ENCODE measurements around the gene PTPRN2. TPM values are rescaled to one million over a fixed set of nuclear protein-coding genes. Genes with fewer than 3 reads are reported as not detected.

Gene PTPRN2
- total RNA-seq, 2 experiments from 2014 or later = 4.7 to 4.8 TPM

DNA sequence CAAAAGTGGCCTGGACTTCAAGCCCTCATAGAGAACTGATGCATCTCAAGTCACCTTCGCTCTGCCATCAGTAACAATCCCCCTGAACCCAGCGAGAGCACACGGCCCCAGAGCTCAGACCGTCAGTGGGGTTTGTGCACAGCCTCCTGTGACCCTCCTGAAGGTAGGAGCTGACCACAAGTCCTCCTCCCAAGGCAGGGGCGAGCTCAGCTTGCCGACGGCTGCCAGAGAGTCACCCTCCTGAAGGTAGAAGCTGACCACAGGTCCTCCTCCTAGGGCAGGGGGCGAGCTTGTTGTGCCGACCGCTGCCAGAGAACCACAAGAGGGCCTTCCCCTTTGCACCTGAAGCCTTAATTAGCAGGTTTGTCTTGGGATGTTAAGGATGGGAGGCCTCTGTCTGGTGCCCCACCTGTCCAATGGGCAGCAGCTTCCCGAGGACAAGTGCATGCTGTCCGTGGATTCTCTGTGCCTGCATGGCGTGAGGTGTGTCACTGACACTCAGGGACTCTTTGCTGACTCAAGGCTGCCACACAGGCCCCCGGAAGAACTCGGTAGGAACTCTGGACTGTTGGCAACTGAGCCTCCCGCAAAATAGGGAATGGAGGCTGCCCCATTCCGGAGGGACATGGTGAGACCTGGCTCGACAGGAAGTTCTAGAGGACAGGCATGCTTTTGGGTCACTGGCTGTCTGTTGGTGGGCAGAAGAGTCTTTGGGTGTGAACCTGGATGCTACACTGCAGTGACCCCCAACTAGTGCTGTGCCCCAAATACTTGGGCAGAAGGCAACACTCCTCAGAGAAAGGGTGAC lies 763.4 kb downstream of the PTPRN2 start:
- H3K4me3 Mint-ChIP-seq = no peak overlapping the region
- H3K36me3 Mint-ChIP-seq (ENCODE audit: low read depth) = no peaks in the 10 kb centered on the region
- POLR2A ChIA-PET = no interaction called here
- no peak for DNase-seq
- peaks cover 5% of the 10 kb centered on the region for H3K4me1 Mint-ChIP-seq
- no peak overlapping the region for H3K27ac Mint-ChIP-seq
- no peaks in the 10 kb centered on the region for H3K27me3 Mint-ChIP-seq
- no peaks in the 10 kb centered on the region for H3K9me3 Mint-ChIP-seq
- CTCF ChIA-PET = no interaction called here

DNA sequence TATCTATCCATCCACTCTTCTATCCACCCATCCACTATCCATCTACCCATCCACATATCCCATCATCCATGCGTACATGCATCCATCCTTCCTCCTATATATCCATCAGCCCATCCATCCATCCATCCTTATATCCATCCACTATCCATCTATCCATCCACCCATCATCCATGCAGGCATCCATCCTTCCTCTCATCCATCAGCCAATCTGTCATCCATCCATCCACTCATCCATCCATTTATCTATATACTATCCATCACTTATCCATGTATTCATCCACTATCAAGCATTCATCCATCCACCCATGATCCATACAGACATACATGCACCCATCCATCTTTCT lies 765.0 kb downstream of the PTPRN2 start:
- CTCF ChIA-PET = no interaction called here
- Mint-ChIP-seq H3K27ac (no peak overlapping the region), H3K4me3 (no peak overlapping the region), H3K36me3 (ENCODE audit: low read depth) (no peaks in the 10 kb centered on the region), H3K9me3 (peaks cover 4% of the 10 kb centered on the region), H3K27me3 (no peaks in the 10 kb centered on the region), H3K4me1 (peaks cover 5% of the 10 kb centered on the region)
- POLR2A ChIA-PET = no interaction called here
- DNase-seq = no peak

DNA sequence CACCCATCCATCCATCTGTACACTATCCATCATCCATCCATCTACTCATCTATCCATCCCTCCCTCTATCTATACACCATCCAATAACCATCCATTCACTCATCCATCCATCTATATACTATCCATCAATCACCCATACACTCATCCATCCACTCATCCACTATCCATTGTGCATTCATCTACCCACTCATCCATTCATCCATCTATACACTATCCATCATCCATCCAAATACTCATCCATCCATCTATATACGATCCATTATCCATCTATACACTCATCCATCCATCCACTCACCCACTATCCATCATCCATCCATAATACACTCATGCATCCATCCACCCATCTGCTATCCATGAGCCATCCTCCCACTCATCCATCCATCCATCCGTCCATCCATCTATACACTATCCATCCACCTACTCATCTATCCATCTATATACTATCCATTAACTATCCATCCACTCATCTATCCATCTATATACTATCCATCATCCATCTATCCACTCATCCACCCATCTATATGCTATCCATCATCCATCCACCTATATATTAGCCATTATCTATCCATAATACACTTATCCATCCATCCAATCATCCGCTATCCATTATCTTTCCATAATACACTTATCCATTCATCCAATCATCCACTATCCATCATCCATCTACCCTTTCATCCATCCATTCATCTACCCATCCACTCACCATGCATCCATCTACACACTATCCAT lies 765.5 kb downstream of the PTPRN2 start:
- Mint-ChIP-seq H3K27me3 (no peaks in the 10 kb centered on the region), H3K9me3 (peaks cover 6% of the 10 kb centered on the region), H3K4me3 (no peak overlapping the region), H3K4me1 (peaks cover under 1% of the 10 kb centered on the region), H3K27ac (no peak overlapping the region), H3K36me3 (ENCODE audit: low read depth) (no peaks in the 10 kb centered on the region)
- no peak for DNase-seq
- ChIA-PET CTCF (no interaction called here), POLR2A (no interaction called here)

DNA sequence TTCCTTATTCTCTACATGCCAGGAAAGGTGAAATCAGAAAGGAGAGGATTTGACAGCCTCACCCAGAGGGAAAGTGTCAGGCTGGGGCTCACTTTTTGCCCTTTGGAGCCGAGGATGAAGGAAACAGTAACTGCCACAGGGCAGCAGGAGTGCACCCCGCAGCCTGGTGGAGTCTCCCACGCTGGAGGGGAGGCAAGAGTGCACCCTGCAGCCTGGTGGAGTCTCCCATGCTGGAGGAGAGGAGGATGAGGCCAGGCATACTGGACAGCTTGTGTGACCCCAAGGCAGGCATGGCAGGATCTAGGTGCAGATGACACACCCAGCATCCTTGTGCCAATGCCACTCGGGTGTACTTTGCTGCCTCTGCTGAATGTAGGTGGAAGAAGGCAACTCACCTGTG lies 766.8 kb downstream of the PTPRN2 start:
- H3K27me3 Mint-ChIP-seq = no peaks in the 10 kb centered on the region
- H3K4me3 Mint-ChIP-seq = no peak overlapping the region
- no peak for DNase-seq
- no peaks in the 10 kb centered on the region for H3K4me1 Mint-ChIP-seq
- peaks cover 6% of the 10 kb centered on the region for H3K9me3 Mint-ChIP-seq
- no peak overlapping the region for H3K27ac Mint-ChIP-seq
- ChIA-PET CTCF (no interaction called here), POLR2A (no interaction called here)
- H3K36me3 Mint-ChIP-seq (ENCODE audit: low read depth) = no peaks in the 10 kb centered on the region

DNA sequence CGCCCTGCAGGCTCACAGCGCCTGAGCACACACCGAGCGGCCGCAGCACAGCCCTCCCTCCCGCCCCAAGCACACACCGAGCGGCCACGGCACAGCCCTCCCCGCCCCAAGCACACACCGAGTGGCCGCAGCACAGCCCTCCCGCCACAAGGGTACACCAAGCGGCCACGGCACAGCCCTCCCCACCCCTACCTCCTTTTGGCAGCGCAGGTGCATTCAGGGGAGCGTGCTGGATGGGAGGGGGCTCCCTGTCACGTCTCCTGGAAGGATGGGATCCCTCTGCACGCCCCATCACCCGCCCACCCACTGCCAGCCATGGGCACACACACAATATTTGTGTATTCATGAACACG lies 768.2 kb downstream of the PTPRN2 start:
- ChIA-PET POLR2A (no interaction called here), CTCF (no interaction called here)
- Mint-ChIP-seq H3K27ac (no peak overlapping the region), H3K9me3 (peaks cover 6% of the 10 kb centered on the region), H3K4me1 (no peaks in the 10 kb centered on the region), H3K36me3 (ENCODE audit: low read depth) (no peaks in the 10 kb centered on the region), H3K27me3 (no peaks in the 10 kb centered on the region), H3K4me3 (no peak overlapping the region)
- no peak for DNase-seq

DNA sequence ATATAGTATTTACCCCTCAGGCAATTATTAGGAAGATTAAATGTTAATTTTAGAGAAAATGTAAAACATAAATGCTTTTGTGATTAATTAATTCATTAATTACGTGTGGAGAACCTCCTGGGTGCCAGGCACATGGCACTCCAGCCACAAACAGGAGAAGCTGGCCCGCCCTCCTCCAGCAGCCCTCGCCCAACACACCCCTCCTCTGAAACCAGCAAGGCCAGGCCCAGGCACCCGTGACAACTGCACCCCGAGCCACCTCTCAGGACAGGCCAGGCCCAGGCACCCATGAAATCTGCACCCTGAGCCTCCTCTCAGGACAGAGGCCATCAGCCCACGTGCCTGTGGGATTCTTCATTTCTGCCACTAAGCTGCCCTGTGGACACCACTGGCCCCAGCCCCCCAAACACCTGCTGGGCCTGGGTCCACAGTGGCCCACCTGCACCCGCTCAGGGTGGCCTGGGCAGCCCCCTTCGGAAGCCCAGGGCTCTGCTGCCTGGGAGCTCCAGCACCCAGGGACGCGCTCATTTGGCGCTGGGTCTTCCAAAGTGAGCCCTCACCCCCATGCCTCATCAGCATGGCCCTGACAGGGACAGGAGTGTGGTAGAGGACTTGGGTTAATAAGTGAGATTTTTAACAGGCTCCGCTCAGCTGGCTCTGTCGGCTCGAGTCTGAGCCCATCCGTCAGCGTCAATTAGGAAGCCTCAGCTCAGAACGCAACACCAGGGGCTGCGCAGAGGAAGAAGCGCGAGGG lies 768.7 kb downstream of the PTPRN2 start:
- CTCF ChIA-PET = no interaction called here

DNA sequence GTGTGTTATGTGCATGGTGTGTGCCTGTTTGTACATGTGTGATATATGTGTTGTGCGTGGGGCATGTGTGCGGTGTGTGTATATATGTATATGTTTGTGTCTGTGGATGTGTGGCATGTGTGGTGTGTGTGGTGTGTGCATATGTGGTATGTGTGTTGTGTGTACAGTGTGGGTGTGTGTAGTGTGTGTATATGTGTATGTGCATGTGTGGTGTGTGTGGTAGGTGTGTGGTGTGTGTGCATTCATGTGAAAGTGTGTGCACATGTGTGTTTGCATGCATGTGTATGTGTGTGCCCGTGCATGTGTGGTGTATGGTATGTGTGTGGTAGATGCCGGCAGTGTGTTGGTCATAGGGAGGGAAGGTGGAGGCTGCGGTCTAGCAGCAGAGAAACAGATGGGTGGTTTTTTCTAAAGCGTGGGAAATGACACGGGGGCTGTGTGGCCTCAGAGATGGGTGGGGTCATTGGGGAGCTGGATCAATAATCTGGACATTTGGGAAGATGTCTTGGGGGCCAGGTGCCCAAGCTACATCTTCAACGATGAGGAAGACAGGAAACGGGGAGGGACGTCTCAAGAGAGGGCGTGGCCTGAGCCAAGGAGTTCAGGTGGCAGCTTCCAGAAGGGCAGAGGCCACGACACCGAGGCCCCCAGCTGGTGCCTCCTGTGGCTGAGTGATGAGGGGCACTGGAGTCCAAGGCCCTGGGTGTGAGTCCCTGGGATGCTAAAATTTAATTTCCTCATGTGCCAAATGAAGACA lies 769.5 kb downstream of the PTPRN2 start:
- no peak overlapping the region for H3K4me3 Mint-ChIP-seq
- H3K27ac Mint-ChIP-seq = no peak overlapping the region
- H3K9me3 Mint-ChIP-seq = peaks cover 6% of the 10 kb centered on the region
- DNase-seq = no peak
- no peaks in the 10 kb centered on the region for H3K4me1 Mint-ChIP-seq
- no peaks in the 10 kb centered on the region for H3K27me3 Mint-ChIP-seq
- H3K36me3 Mint-ChIP-seq (ENCODE audit: low read depth) = no peaks in the 10 kb centered on the region
- ChIA-PET POLR2A (no interaction called here), CTCF (no interaction called here)

More for the DNA sequence above, 768.7 kb downstream of the PTPRN2 start:
- DNase-seq = no peak
- Mint-ChIP-seq H3K4me1 (no peaks in the 10 kb centered on the region), H3K27ac (no peak overlapping the region), H3K4me3 (no peak overlapping the region), H3K9me3 (peaks cover 6% of the 10 kb centered on the region), H3K27me3 (no peaks in the 10 kb centered on the region), H3K36me3 (ENCODE audit: low read depth) (no peaks in the 10 kb centered on the region)
- POLR2A ChIA-PET = no interaction called here

DNA sequence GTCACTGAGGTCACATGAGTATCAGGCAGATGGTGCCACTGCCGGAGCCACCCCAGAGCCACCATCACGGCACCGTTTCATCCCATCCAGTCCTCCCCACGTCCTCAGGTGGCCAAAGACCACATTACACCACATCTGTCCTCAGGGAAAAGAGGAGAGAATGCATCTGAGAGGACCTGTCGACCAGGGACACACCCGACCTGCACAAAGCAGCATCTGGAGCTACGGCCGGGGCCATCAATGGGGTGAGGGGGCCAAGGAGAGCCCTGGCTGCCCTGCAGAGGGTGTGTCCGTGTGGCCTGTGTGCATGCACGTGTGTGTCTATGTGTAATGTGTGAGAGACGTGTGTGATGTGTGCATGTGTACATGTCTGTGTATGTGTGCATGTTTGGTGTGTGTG lies 770.2 kb downstream of the PTPRN2 start:
- no peaks in the 10 kb centered on the region for H3K27me3 Mint-ChIP-seq
- no peaks in the 10 kb centered on the region for H3K4me1 Mint-ChIP-seq
- H3K36me3 Mint-ChIP-seq (ENCODE audit: low read depth) = no peaks in the 10 kb centered on the region
- CTCF ChIA-PET = no interaction called here
- POLR2A ChIA-PET = no interaction called here
- no peak overlapping the region for H3K27ac Mint-ChIP-seq
- DNase-seq = no peak
- H3K4me3 Mint-ChIP-seq = no peak overlapping the region
- peaks cover 6% of the 10 kb centered on the region for H3K9me3 Mint-ChIP-seq

DNA sequence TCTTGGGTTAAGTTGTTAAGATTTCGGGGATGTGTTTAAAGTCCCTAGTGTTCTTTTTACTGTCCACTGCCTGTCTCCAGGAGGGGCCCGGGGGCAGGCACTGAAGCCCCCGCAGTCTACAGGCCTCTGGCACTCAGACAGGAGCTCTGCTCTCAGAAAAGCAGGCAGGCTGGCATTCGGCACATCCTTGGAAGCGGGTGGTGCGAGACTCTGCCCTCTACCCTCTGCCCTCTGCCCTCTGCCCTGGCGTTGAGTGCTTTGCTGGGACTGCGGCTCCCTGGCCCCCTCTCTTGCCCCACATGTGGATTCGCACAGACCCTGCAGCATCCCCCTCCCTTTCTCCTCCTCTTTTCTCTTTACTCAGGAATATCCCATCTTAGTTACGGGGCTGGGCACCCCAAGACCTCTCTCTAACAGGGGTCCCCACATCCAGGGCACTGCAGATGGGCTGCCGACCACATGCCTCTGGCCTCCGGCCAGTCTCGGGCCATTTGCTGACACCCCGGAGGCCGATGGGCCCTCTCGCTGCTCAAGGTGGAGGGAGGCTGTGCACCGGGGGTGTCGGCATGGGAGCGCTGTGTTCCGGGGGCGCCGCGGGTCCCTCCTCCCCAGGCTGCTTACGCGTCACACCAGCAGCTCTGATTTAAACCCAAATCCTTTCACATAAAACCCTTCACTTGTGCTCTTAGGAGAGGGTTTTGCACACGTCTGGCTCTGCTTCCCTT lies 770.9 kb downstream of the PTPRN2 start:
- CTCF ChIA-PET = no interaction called here
- Mint-ChIP-seq H3K27ac (no peak overlapping the region), H3K27me3 (no peaks in the 10 kb centered on the region), H3K36me3 (ENCODE audit: low read depth) (no peaks in the 10 kb centered on the region), H3K4me3 (no peak overlapping the region), H3K9me3 (peaks cover 6% of the 10 kb centered on the region), H3K4me1 (no peaks in the 10 kb centered on the region)
- POLR2A ChIA-PET = no interaction called here
- no peak for DNase-seq

DNA sequence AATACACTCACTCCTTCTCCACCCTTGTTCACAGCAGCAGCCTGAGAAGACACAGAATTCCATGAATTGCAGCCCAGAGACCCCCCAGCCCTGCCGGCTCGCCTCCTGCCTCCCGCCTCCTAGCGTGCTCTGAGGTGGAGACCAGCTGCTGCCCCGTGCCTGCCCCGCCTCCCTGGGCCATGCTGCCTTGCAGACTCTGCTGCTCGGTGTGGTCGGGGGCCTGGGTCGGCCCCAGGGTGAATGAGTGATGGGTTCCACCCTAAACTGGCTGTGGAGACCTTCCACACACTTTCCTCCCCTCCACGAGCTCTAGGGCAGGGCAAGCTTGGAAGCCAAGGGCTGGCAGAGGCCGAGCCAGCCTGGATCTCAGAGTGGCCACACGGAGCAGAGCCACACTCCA lies 771.5 kb downstream of the PTPRN2 start:
- H3K27me3 Mint-ChIP-seq = no peaks in the 10 kb centered on the region
- H3K4me3 Mint-ChIP-seq = no peak overlapping the region
- ChIA-PET CTCF (no interaction called here), POLR2A (no interaction called here)
- H3K4me1 Mint-ChIP-seq = no peaks in the 10 kb centered on the region
- H3K27ac Mint-ChIP-seq = no peak overlapping the region
- H3K36me3 Mint-ChIP-seq (ENCODE audit: low read depth) = no peaks in the 10 kb centered on the region
- no peak for DNase-seq
- H3K9me3 Mint-ChIP-seq = peaks cover 6% of the 10 kb centered on the region

DNA sequence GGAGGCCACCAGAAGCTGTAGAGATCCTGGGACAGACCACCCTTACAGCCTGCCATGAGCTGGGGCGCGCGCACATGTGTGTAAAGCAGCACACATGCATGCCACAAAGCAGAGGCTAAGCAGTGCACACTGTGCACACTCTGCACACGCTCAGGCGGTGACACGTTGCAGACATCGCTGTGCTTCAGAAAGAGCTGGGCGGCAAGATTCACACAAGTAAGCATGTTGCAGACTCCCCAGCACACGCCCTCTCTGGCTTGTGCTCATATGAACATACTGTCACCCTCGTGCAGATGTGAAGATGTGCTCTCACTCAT lies 772.0 kb downstream of the PTPRN2 start:
- Mint-ChIP-seq H3K9me3 (peaks cover 6% of the 10 kb centered on the region), H3K4me3 (no peak overlapping the region), H3K27ac (no peak overlapping the region), H3K4me1 (no peaks in the 10 kb centered on the region), H3K36me3 (ENCODE audit: low read depth) (no peaks in the 10 kb centered on the region), H3K27me3 (no peaks in the 10 kb centered on the region)
- ChIA-PET POLR2A (no interaction called here), CTCF (no interaction called here)
- no peak for DNase-seq

DNA sequence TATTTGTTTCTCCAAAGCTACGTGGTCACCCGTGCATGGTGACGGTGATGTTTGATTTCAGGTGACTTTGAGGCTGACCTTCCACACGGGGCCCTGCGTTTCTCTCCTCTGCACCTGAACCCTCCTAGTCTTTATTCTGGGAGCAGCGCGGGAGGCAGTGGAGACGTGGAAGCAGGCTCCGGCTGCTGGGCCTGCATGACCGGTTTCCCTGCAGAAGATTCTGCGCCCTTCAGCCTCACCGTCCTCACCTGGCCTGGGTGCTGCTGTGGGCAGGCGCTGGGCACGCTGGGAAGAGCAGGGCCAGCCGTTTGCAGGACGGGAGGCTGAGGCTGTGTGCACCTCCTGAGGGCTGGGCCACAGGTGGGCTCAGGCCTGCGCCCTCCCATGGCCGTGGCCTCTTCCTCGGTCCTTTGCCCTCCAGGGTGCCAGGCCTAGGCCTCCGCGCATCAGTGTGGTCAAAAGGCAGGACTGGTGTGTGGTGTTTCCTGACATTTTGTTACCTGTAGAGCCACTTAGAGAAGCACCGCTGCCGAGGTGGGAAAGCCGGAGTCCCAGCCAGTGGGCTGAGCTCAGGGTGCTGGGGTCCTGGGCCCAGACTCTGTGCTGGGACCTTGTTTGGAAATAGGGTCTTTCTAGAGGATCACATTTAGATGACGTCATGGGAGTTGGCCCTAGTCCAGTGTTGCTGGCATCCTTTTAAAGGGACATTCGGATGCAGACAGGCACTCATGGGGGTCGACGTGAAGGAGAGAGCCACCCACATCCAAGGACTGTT lies 772.5 kb downstream of the PTPRN2 start:
- Mint-ChIP-seq H3K4me3 (no peak overlapping the region), H3K36me3 (ENCODE audit: low read depth) (no peaks in the 10 kb centered on the region), H3K4me1 (no peaks in the 10 kb centered on the region), H3K27me3 (no peaks in the 10 kb centered on the region), H3K27ac (no peak overlapping the region), H3K9me3 (peaks cover 6% of the 10 kb centered on the region)
- POLR2A ChIA-PET = no interaction called here
- no peak for DNase-seq
- CTCF ChIA-PET = no interaction called here
